K562 (cell line): Measurements from ENCODE around the gene ZCCHC24. TPM values are rescaled to one million over a fixed set of nuclear protein-coding genes. Genes with fewer than 3 reads are reported as not detected.

Source experiments
- CCNT2 ChIP-seq: IDR thresholded peaks from 2 replicates; pipeline ENCODE4 v1.6.1; 2011; ENCODE audit warnings: borderline replicate concordance, low read depth, mild to moderate bottlenecking, moderate library complexity, mixed read lengths, low read length; ENCODE audit not compliant: insufficient read length; ENCODE audit errors: extremely low read depth
- ETS2 ChIP-seq: IDR thresholded peaks from 2 replicates; pipeline ENCODE4 v1.6.1; 2016; ENCODE audit warnings: borderline replicate concordance, missing genetic modification characterization, mild to moderate bottlenecking, moderate library complexity, missing compliant biosample characterization; ENCODE audit not compliant: poor library complexity, severe bottlenecking
- HLTF ChIP-seq: fragments of 450-650 bp; IDR thresholded peaks from 2 replicates; pipeline ENCODE4 v1.6.1; 2016
- JUND ChIP-seq, 2 experiments: IDR thresholded peaks; 2 replicates in 1 of 2; 3 replicates in 1 of 2; pipeline ENCODE4 v1.6.1; 2011; ENCODE audit warnings: borderline replicate concordance in 2 of 2, low read depth in 2 of 2, low read length in 2 of 2, improper control_type of control experiment in 1 of 2, missing biosample characterization in 1 of 2, missing genetic modification characterization in 1 of 2, missing genetic modification reagents in 1 of 2
- KAT8 ChIP-seq: fragments of 450-650 bp; IDR thresholded peaks from 2 replicates; pipeline ENCODE4 v1.6.1; 2016; ENCODE audit warnings: low read depth, mild to moderate bottlenecking
- NCOA6 ChIP-seq: fragments of 450-650 bp; IDR thresholded peaks from 2 replicates; pipeline ENCODE4 v1.6.1; 2017; ENCODE audit warnings: mild to moderate bottlenecking
- NONO ChIP-seq, 2 experiments: fragments of 200-400 bp in 1 of 2; fragments of 450-650 bp in 1 of 2; formaldehyde crosslinking in 1 of 2; IDR thresholded peaks; 2 replicates each; pipeline ENCODE4 v1.6.1; 2017; ENCODE audit warnings: low read depth in 2 of 2, mild to moderate bottlenecking in 2 of 2, moderate library complexity in 2 of 2, low read length in 1 of 2
- NR3C1 ChIP-seq: sonication (generic); formaldehyde crosslinking; IDR thresholded peaks from 2 replicates; pipeline ENCODE4 v1.8.1; 2022; ENCODE audit warnings: missing genetic modification reagents
- PCBP2 ChIP-seq: fragments of 200-400 bp; formaldehyde crosslinking; IDR thresholded peaks from 2 replicates; pipeline ENCODE4 v1.6.1; 2018; ENCODE audit warnings: low read length, low read depth, mild to moderate bottlenecking, moderate library complexity; ENCODE audit not compliant: poor library complexity, severe bottlenecking
- POLR2G ChIP-seq: fragments of 200-400 bp; formaldehyde crosslinking; IDR thresholded peaks from 2 replicates; pipeline ENCODE4 v1.6.1; 2017; ENCODE audit warnings: low read depth, mild to moderate bottlenecking, antibody characterized with exemption, low read length, moderate library complexity
- RNF2 ChIP-seq: sonication (generic); IDR thresholded peaks from 2 replicates; pipeline ENCODE4 v1.6.1; 2016
- SAFB ChIP-seq: fragments of 200-400 bp; formaldehyde crosslinking; IDR thresholded peaks from 2 replicates; pipeline ENCODE4 v1.6.1; 2017; ENCODE audit warnings: low read depth, low read length, borderline replicate concordance
- TAL1 ChIP-seq: fragments of 450-650 bp; IDR thresholded peaks from 2 replicates; pipeline ENCODE4 v1.6.1; 2016; ENCODE audit warnings: mild to moderate bottlenecking
- ZNF311 ChIP-seq: fragments of 250-450 bp; sonication (Bioruptor Pico); IDR thresholded peaks from 2 replicates; pipeline ENCODE4 v1.4.0; 2020; ENCODE audit warnings: mild to moderate bottlenecking, moderate library complexity
- polyA plus RNA-seq, 8 experiments: library from polyadenylated mRNA; depleted of rRNA in 4 of 8; stranded (reverse) in 5 of 8; unstranded in 3 of 8; fragments of >200 nt; fragmentation: Nextera tagmentation in 2 of 8; fragmentation: Illumina TruSeq in 1 of 8; extraction: Ambion mirVana in 2 of 8; extraction: Trizol in 1 of 8; gene quantifications; 2 replicates each; pipeline versions ENCODE4 v1.2.1 to v1.2.3, GENCODE V29; 2011 to 2014; ENCODE audit warnings: inconsistent platforms in 1 of 8, missing spikeins in 1 of 8
- total RNA-seq, 7 experiments: library from RNA; depleted of rRNA in 6 of 7; stranded (reverse); fragments of >200 nt in 6 of 7; fragmentation: Illumina TruSeq in 2 of 7; extraction: Trizol in 2 of 7; gene quantifications; 2 replicates each; pipeline versions ENCODE4 v1.2.1 to v1.2.3, GENCODE V29; 2011 to 2021; ENCODE audit warnings: low replicate concordance in 1 of 7
- TF ChIP-seq, protein P1 (sequence below), 2 experiments: fragments of 450-650 bp; IDR thresholded peaks; 2 replicates each; pipeline ENCODE4 v1.6.1; 2016
- TF ChIP-seq, protein P2 (sequence below): fragments of 450-650 bp; formaldehyde crosslinking; IDR thresholded peaks from 2 replicates; pipeline ENCODE4 v1.4.0; 2020; ENCODE audit warnings: mild to moderate bottlenecking, mixed read lengths
- TF ChIP-seq, protein P3 (sequence below), 3 experiments: fragments of 200-800 bp in 1 of 3; sonication (Bioruptor generic) in 1 of 3; sonication (generic) in 1 of 3; formaldehyde crosslinking in 1 of 3; IDR thresholded peaks; 2 replicates each; pipeline versions ENCODE4 v1.6.1 to v1.8.0; 2016 to 2022; ENCODE audit warnings: mild to moderate bottlenecking in 2 of 3, missing compliant biosample characterization in 2 of 3, missing genetic modification characterization in 2 of 3, missing genetic modification reagents in 1 of 3
- TF ChIP-seq, protein P4 (sequence below): fragments of 250-450 bp; sonication (Bioruptor Pico); IDR thresholded peaks from 2 replicates; pipeline ENCODE4 v1.4.0; 2020

ZCCHC24 gene
- total and polyA plus RNA-seq, 9 of the 15 experiments (the other 6 are each of a cell fraction or from before 2014, with no cell fraction given): 0.84 to 11.0 (median 4.6) TPM

DNA sequence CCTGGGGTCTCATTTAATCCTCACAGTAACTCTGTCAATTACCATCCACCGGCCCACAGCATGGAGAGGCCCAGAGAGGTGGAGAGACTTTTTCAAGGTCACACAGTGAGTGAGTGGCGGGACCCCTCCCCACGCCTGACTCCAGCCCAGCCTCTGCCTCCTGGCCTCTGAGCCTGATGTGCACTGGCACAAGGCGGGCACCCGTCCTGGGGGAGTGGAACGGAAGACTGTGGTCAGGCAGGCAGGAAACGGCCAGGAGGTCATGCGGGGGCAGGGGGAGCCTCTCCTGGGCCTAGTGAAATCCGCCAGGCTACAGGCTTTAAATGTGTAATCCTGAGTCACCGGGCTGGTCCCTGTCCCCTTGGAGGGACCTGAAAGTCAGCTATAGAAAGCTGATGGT is 32.2 kb downstream of the ZCCHC24 start (continued):
- no peak for TF ChIP-seq POLR2G
- TF ChIP-seq, protein P1, sequence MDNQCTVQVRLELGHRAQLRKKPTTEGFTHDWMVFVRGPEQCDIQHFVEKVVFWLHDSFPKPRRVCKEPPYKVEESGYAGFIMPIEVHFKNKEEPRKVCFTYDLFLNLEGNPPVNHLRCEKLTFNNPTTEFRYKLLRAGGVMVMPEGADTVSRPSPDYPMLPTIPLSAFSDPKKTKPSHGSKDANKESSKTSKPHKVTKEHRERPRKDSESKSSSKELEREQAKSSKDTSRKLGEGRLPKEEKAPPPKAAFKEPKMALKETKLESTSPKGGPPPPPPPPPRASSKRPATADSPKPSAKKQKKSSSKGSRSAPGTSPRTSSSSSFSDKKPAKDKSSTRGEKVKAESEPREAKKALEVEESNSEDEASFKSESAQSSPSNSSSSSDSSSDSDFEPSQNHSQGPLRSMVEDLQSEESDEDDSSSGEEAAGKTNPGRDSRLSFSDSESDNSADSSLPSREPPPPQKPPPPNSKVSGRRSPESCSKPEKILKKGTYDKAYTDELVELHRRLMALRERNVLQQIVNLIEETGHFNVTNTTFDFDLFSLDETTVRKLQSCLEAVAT (IDR thresholded peaks at IDR 0.05): no peak
- TF ChIP-seq JUND (IDR thresholded peaks at IDR 0.05; ENCODE audit: borderline replicate concordance, low read depth, low read length): 0 out of 2 replicates have a peak, but pooled peaks have one; percentile 11
- TF ChIP-seq JUND (tag; IDR thresholded peaks at IDR 0.05; ENCODE audit: borderline replicate concordance, low read depth, low read length): no peak
- TF ChIP-seq ETS2: no peak
- TF ChIP-seq CCNT2: no peak
- no peak for TF ChIP-seq NCOA6
- TF ChIP-seq NR3C1 (CRISPR knock-in tag): no peak
- TF ChIP-seq TAL1: no peak
- no peak for TF ChIP-seq RNF2
- TF ChIP-seq, protein P2, sequence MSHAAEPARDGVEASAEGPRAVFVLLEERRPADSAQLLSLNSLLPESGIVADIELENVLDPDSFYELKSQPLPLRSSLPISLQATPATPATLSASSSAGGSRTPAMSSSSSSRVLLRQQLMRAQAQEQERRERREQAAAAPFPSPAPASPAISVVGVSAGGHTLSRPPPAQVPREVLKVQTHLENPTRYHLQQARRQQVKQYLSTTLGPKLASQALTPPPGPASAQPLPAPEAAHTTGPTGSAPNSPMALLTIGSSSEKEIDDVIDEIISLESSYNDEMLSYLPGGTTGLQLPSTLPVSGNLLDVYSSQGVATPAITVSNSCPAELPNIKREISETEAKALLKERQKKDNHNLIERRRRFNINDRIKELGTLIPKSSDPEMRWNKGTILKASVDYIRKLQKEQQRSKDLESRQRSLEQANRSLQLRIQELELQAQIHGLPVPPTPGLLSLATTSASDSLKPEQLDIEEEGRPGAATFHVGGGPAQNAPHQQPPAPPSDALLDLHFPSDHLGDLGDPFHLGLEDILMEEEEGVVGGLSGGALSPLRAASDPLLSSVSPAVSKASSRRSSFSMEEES: no peak
- no peak for TF ChIP-seq PCBP2
- no peak for TF ChIP-seq ZNF311
- TF ChIP-seq HLTF: no peak
- TF ChIP-seq NONO (IDR thresholded peaks at IDR 0.05; ENCODE audit: low read depth in 2 of 2, low read length in 1 of 2): no peak
- no peak for TF ChIP-seq KAT8
- TF ChIP-seq, protein P3, sequence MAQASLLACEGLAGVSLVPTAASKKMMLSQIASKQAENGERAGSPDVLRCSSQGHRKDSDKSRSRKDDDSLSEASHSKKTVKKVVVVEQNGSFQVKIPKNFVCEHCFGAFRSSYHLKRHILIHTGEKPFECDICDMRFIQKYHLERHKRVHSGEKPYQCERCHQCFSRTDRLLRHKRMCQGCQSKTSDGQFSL (CRISPR knock-in tag; IDR thresholded peaks at IDR 0.05): 0 out of 2 replicates have a peak, but pooled peaks have one; percentile 35
- TF ChIP-seq, protein P3 (tag; IDR thresholded peaks at IDR 0.05): no peak
- TF ChIP-seq, protein P4, sequence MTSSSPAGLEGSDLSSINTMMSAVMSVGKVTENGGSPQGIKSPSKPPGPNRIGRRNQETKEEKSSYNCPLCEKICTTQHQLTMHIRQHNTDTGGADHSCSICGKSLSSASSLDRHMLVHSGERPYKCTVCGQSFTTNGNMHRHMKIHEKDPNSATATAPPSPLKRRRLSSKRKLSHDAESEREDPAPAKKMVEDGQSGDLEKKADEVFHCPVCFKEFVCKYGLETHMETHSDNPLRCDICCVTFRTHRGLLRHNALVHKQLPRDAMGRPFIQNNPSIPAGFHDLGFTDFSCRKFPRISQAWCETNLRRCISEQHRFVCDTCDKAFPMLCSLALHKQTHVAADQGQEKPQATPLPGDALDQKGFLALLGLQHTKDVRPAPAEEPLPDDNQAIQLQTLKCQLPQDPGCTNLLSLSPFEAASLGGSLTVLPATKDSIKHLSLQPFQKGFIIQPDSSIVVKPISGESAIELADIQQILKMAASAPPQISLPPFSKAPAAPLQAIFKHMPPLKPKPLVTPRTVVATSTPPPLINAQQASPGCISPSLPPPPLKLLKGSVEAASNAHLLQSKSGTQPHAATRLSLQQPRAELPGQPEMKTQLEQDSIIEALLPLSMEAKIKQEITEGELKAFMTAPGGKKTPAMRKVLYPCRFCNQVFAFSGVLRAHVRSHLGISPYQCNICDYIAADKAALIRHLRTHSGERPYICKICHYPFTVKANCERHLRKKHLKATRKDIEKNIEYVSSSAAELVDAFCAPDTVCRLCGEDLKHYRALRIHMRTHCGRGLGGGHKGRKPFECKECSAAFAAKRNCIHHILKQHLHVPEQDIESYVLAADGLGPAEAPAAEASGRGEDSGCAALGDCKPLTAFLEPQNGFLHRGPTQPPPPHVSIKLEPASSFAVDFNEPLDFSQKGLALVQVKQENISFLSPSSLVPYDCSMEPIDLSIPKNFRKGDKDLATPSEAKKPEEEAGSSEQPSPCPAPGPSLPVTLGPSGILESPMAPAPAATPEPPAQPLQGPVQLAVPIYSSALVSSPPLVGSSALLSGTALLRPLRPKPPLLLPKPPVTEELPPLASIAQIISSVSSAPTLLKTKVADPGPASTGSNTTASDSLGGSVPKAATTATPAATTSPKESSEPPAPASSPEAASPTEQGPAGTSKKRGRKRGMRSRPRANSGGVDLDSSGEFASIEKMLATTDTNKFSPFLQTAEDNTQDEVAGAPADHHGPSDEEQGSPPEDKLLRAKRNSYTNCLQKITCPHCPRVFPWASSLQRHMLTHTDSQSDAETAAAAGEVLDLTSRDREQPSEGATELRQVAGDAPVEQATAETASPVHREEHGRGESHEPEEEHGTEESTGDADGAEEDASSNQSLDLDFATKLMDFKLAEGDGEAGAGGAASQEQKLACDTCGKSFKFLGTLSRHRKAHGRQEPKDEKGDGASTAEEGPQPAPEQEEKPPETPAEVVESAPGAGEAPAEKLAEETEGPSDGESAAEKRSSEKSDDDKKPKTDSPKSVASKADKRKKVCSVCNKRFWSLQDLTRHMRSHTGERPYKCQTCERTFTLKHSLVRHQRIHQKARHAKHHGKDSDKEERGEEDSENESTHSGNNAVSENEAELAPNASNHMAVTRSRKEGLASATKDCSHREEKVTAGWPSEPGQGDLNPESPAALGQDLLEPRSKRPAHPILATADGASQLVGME: no peak
- no peak for TF ChIP-seq SAFB
